DMS79 treated with DMSO at 0.1 percent for 48 hours (cell line): ENCODE data around the gene CT45A9.
"Not testable (repeated sequence)": the region's sequence is repeated elsewhere in the genome, so short reads cannot be mapped to it uniquely, and the experiment has no call there.

Experiments
- DNase-seq: peaks from one replicate; lab custom pipeline; 2025; lab: John Stamatoyannopoulos, UW

The CT45A9 gene

GRCh38 chrX:135871712-135872111 lies at the start of gene CT45A9:
Gene CT45A9 (minus strand): TSS chrX:135871812. CDS start chrX:135868061, 3,751 bp downstream.
- DNase-seq: not testable (repeated sequence)

DNA sequence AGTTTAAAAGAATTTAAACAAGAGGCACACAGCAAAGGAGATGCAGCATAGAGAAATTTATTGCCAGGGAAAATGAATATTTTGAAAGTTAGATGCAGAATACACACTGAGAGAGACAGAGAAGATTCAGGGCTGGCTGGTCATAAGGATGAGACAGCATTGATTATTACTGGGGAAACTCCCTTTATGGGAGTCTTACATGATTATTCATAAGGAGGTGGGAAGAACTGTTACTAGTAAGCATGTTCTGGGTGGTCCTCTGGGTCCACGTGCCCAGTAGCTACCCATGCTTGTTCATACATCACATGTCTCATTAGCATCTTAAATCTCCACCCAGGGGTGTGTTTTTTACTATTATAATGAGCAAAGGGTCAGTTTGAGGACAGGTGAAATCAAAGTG lies 48.9 kb upstream of the CT45A9 start:
- DNase-seq: not testable (repeated sequence)

DNA sequence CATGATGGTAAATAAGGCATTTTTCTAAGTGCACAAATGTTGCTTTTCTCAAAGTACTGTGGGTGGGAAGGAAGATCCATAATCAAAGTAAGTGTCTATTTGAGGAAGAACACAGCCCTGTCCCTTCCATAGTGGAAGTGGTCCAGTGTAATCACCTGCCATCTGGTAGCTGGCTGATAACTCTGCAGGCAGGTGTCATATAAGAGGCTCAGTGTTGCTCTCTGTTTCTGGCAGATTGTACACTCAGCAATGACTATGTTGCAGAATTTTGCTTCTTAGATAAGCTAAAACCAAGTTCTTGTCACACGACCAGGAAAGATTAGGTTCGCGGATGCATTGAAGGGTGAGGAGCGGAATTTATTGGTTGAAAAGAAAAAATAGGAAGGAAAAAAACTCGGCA lies 42.8 kb upstream of the CT45A9 start:
- DNase-seq: no peak

- no peak for DNase-seq
Observed at GRCh38 chrX:135910251-135910650, 38.6 kb upstream of the CT45A9 start.

GRCh38 chrX:135893294-135893817 lies 21.7 kb upstream of the CT45A9 start, which contains the start of the genes CT45A10 and SAGE1:
Gene CT45A10 (minus strand): TSS chrX:135893444. CDS start chrX:135885344, 8,100 bp downstream.
Gene SAGE1 (plus strand): TSS chrX:135893716. CDS start chrX:135896243, 2,527 bp downstream.
- DNase-seq: no peak

GRCh38 chrX:135892781-135893180 lies 21.2 kb upstream of the CT45A9 start:
- DNase-seq: no peak

DNA sequence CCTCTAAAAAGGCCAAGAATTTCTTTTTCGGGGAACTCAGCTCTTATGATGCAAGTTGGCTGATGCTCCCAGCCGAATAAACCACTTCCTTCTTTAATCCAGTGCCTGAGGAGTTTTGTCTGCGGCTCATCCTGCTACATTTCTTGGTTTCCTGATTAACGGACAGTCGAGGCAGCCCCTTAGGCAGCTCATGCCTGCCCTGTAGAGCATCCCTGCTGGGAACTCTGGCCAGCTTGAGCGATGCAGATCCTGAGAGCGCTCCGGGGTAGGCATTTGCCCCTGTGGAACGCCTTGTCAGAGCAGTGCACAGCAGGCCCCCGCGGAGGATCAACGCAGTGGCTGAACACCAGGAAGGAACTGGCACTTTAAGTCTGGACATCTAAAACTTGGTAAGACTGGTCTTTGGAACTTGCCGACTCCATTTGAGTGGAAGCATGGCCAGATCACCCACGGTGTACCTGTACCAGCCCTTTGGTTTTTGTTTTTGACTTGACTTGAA lies 18.5 kb upstream of the CT45A9 start:
- DNase-seq: no peak

DNA sequence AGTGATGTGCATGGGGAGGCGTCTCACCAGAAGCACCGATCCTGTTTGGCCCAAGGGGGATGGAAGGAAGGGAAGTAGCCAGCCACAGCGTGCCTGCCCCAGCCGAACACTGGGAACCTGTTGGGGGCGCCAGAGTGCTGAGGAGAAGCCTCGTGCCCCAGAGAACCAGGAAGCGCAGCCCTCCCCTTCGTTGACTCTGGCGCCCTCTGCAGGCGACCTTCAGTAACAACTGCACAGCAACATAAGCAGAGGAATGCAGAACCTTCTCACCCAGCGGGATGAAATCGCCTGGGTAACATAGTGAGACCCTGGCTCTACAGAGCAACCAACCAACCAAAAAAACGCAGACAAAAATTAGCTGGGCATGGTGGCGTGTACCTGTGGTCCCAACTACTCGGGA lies 17.4 kb upstream of the CT45A9 start:
- not testable (repeated sequence) for DNase-seq

DNA sequence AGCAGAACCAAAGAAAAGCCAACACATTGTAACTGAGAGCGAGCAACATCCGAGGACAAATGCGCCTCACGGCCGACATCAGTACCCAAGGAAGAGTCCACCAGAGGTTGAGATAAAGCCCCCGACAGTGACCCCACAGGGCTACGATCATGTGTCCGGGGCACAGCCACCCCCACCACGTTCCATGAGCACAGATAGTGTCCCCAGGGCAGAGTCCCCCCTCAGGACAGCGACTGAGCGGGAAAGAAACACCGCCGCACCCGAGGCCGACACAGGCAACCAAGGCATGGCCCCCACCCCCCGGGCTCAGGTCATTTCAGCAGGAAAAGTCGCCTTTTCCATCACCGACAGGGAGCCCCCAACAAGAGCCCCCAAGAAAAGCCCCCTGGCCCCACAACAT lies 16.6 kb upstream of the CT45A9 start:
- not testable (repeated sequence) for DNase-seq

GRCh38 chrX:135882741-135883140 lies 11.1 kb upstream of the CT45A9 start:
- not testable (repeated sequence) for DNase-seq

DNA sequence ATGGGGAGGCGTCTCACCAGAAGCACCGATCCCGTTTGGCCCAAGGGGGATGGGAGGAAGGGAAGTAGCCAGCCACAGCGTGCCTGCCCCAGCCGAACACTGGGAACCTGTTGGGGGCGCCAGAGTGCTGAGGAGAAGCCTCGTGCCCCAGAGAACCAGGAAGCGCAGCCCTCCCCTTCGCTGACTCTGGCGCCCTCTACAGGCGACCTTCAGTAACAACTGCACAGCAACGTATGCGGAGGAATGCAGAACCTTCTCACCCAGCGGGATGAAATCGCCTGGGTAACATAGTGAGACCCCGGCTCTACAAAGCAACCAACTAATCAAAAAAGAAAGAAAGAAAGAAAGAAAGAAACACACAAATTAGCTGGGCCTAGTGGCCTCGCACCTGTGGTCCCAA lies 17.2 kb downstream of the CT45A9 start, which contains the start of gene CT45A8:
Gene CT45A8, minus strand, starts transcription at position 101 of the 400 bp plus-strand sequence. CDS start 3,755 bp downstream, outside the sequence.
- DNase-seq: not testable (repeated sequence)

DNA sequence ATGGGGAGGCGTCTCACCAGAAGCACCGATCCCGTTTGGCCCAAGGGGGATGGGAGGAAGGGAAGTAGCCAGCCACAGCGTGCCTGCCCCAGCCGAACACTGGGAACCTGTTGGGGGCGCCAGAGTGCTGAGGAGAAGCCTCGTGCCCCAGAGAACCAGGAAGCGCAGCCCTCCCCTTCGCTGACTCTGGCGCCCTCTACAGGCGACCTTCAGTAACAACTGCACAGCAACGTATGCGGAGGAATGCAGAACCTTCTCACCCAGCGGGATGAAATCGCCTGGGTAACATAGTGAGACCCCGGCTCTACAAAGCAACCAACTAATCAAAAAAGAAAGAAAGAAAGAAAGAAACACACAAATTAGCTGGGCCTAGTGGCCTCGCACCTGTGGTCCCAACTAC lies 34.4 kb downstream of the CT45A9 start, which contains the start of gene CT45A7:
Gene CT45A7, minus strand, starts transcription at position 101 of the 400 bp plus-strand sequence. CDS start 3,747 bp downstream, outside the sequence.
- DNase-seq: not testable (repeated sequence)

- DNase-seq: not testable (repeated sequence)
Observed at GRCh38 chrX:135819912-135820311, 51.7 kb downstream of the CT45A9 start, which contains the start of gene CT45A2. Gene CT45A2 (minus strand): TSS chrX:135820012. CDS start chrX:135816265, 3,747 bp downstream.
